ENCODE measurements around the gene TLR8.
A peak's percentile ranks its signal among the peaks of the same experiment; 100 is the strongest.

The TLR8 gene

DNA sequence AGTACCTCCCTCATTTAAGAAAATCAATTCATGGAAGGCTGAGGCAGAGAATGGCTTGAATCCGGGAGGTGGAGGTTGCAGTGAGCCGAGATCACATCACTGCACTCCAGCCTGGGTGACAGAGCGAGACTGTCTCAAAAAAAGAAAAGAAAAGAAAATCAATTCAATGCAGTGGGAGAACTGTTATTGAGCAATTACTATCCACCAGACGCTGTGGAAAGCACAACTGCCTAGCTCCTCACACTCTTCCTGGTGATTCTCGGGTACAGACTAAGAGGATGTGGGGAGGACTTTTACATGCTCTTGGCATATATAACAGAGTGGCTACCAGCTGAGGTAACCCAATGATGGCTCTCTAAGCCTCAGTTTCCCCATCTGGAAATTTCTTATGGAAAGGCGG, 65.8 kb downstream of the TLR8 start:
- H3K4me3 ChIP-seq (ENCODE audit: low read length) = peak overlapping the region; percentile 73
- TF ChIP-seq EZH2phosphoT487 (IDR thresholded peaks at IDR 0.05; ENCODE audit: borderline replicate concordance, low read length) = no peak
- TF ChIP-seq, protein P1, sequence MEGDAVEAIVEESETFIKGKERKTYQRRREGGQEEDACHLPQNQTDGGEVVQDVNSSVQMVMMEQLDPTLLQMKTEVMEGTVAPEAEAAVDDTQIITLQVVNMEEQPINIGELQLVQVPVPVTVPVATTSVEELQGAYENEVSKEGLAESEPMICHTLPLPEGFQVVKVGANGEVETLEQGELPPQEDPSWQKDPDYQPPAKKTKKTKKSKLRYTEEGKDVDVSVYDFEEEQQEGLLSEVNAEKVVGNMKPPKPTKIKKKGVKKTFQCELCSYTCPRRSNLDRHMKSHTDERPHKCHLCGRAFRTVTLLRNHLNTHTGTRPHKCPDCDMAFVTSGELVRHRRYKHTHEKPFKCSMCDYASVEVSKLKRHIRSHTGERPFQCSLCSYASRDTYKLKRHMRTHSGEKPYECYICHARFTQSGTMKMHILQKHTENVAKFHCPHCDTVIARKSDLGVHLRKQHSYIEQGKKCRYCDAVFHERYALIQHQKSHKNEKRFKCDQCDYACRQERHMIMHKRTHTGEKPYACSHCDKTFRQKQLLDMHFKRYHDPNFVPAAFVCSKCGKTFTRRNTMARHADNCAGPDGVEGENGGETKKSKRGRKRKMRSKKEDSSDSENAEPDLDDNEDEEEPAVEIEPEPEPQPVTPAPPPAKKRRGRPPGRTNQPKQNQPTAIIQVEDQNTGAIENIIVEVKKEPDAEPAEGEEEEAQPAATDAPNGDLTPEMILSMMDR (IDR thresholded peaks at IDR 0.05; ENCODE audit: low read depth, low read length, poor library complexity, severe bottlenecking) = no peak
- no peaks in the 10 kb centered on the region for H3K9me2 ChIP-seq (replicated peaks; ENCODE audit: control insufficient read depth, low read length)

More for the DNA sequence above, 65.8 kb downstream of the TLR8 start:
- Histone ChIP-seq H3K4me2 (ENCODE audit: low read length) (peak overlapping the region; percentile 92), H4K20me1 (ENCODE audit: control insufficient read depth, insufficient read depth, low read depth, low read length) (no peaks in the 10 kb centered on the region), H3K27ac (ENCODE audit: low read depth, low read length) (peak overlapping the region; percentile 99), H3K27me3 (ENCODE audit: control insufficient read depth, low read length) (no peaks in the 10 kb centered on the region), H3K4me1 (ENCODE audit: control insufficient read depth, low read length) (peaks cover 64% of the 10 kb centered on the region), H3K36me3 (ENCODE audit: control insufficient read depth, low read length) (peaks cover 23% of the 10 kb centered on the region), H3F3A (ENCODE audit: control insufficient read depth, insufficient read depth) (peaks cover 46% of the 10 kb centered on the region), H3K79me2 (ENCODE audit: control insufficient read depth, low read length) (peaks cover 41% of the 10 kb centered on the region), H3K9me3 (ENCODE audit: control insufficient read depth, insufficient read depth, low read length) (no peaks in the 10 kb centered on the region)
